ENCODE data around the gene SLC29A4. TPM values are rescaled to one million over a fixed set of nuclear protein-coding genes. Genes with fewer than 3 reads are reported as not detected.
A peak's percentile ranks its signal among the peaks of the same experiment; 100 is the strongest.
"Not testable (repeated sequence)": the region's sequence is repeated elsewhere in the genome, so short reads cannot be mapped to it uniquely, and the experiment has no call there.

Gene SLC29A4
- 8.8 TPM for total RNA-seq

GRCh38 chr7:5282543-5283316 is at the start of gene SLC29A4:
TSS of gene SLC29A4 (plus strand) at chr7:5282943. CDS start at chr7:5287817, 4,874 bp downstream.
- DNase-seq (ENCODE audit: low spot score) (no peak), ATAC-seq (peak; percentile 65)
- intact Hi-C loops (cut with DNase I): no loop called here

- intact Hi-C loops (cut with DNase I): no loop called here
- DNase-seq (ENCODE audit: low spot score) (no peak), ATAC-seq (no peak)
Observed at GRCh38 chr7:5234852-5235831, 47.6 kb upstream of the SLC29A4 start.

- intact Hi-C loops (cut with DNase I): no loop called here
- ATAC-seq (peak; percentile 86), DNase-seq (ENCODE audit: low spot score) (peak; percentile 84)
Observed at GRCh38 chr7:5237286-5237685, 45.5 kb upstream of the SLC29A4 start.

GRCh38 chr7:5238500-5238899 is 44.2 kb upstream of the SLC29A4 start:
- ATAC-seq (no peak), DNase-seq (ENCODE audit: low spot score) (no peak)
- intact Hi-C loops (cut with DNase I): no loop called here

GRCh38 chr7:5243261-5243660 is 39.5 kb upstream of the SLC29A4 start:
- DNase-seq (ENCODE audit: low spot score) (no peak), ATAC-seq (no peak)
- intact Hi-C loops (cut with DNase I): loop anchor here (10.0 kb wide), 1 partner anchor 212 kb away; no protein-coding TSS in a partner anchor

GRCh38 chr7:5248201-5248885 is 34.4 kb upstream of the SLC29A4 start:
- DNase-seq (ENCODE audit: low spot score) (peak; percentile 83), ATAC-seq (peak; percentile 93)
- intact Hi-C loops (cut with DNase I): loop anchor here (10.0 kb wide), 1 partner anchor 206 kb away; no protein-coding TSS in a partner anchor

- DNase-seq (ENCODE audit: low spot score); ATAC-seq; intact Hi-C loops (cut with DNase I): not testable (repeated sequence)
Observed at GRCh38 chr7:5250787-5251186, 32.0 kb upstream of the SLC29A4 start.

GRCh38 chr7:5253529-5253928 is 29.2 kb upstream of the SLC29A4 start:
- ATAC-seq; intact Hi-C loops (cut with DNase I); DNase-seq (ENCODE audit: low spot score): not testable (repeated sequence)

- DNase-seq (ENCODE audit: low spot score); ATAC-seq; intact Hi-C loops (cut with DNase I): not testable (repeated sequence)
Observed at GRCh38 chr7:5254371-5254770, 28.4 kb upstream of the SLC29A4 start.

GRCh38 chr7:5255832-5256231 is 26.9 kb upstream of the SLC29A4 start:
- DNase-seq (ENCODE audit: low spot score) (no peak), ATAC-seq (no peak)
- intact Hi-C loops (cut with DNase I): no loop called here

GRCh38 chr7:5260530-5261068 is 22.1 kb upstream of the SLC29A4 start:
- intact Hi-C loops (cut with DNase I); ATAC-seq; DNase-seq (ENCODE audit: low spot score): not testable (repeated sequence)

- DNase-seq (ENCODE audit: low spot score); intact Hi-C loops (cut with DNase I); ATAC-seq: not testable (repeated sequence)
Observed at GRCh38 chr7:5263066-5263465, 19.7 kb upstream of the SLC29A4 start.

GRCh38 chr7:5265320-5266190 is 17.2 kb upstream of the SLC29A4 start:
- intact Hi-C loops (cut with DNase I): no loop called here
- no peak for ATAC-seq

GRCh38 chr7:5266191-5267028 is 16.3 kb upstream of the SLC29A4 start:
- no peak for ATAC-seq
- intact Hi-C loops (cut with DNase I): no loop called here
- DNase-seq (ENCODE audit: low spot score): no peak

More at GRCh38 chr7:5265320-5266190, 17.2 kb upstream of the SLC29A4 start:
- no peak for DNase-seq (ENCODE audit: low spot score)

GRCh38 chr7:5267829-5268228 is 14.9 kb upstream of the SLC29A4 start:
- intact Hi-C loops (cut with DNase I); DNase-seq (ENCODE audit: low spot score); ATAC-seq: not testable (repeated sequence)

GRCh38 chr7:5269992-5270657 is 12.6 kb upstream of the SLC29A4 start:
- DNase-seq (ENCODE audit: low spot score); intact Hi-C loops (cut with DNase I); ATAC-seq: not testable (repeated sequence)
